Measurements from ENCODE around the gene MYOF. TPM values are rescaled to one million over a fixed set of nuclear protein-coding genes. Genes with fewer than 3 reads are reported as not detected.

MYOF gene
- total RNA-seq, 4 donors from 2014 or later = 4.1 to 10.3 (median 6.3) TPM

DNA sequence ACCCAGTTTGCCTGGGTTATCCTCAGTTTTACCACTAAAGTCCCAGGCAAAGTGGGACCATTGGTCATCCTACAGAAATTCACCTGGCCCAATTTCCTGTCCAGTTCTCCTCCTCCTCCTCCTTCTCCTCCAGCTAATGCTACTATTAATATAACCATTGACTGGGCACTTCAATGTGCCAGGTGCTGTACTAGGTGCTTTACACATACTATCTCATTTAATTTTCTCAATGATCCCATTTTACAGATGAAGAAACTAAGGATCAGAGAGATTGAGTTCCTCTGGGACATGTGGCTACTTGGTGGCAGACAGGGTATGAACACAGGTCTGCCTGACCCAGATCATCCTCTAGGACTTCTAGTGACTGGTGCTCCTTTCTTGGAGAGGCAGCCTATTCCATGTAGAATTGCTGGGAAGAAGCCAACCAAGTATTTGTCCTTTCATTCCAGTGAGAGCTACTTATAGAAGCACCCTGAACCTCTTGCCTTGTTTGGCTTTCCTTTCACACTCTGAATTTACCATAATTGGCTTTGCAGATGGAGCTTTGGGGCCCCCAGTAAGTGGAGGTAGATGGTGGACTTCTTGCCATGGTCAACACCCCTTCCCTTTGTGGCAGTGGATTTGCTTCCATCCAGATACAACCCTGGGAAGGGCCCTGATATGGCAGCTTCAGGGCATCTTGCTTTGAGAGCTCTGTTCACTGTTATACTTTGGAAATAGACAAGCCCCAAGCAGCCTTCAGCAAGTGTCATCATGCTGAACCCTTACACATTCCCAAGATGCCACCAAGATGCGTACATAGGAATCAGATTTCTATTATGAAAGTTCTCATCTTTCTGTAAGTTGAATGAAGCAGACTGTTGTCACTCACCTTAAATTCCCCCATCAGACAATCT lies 78.7 kb downstream of the MYOF start:
- no peaks in the 10 kb centered on the region for H3K36me3 ChIP-seq
- H3K27ac ChIP-seq = no peak overlapping the region
- ATAC-seq = no peak

GRCh38 chr10:93402192-93402591 lies 79.9 kb downstream of the MYOF start:
- Histone ChIP-seq H3K4me1 (no peaks in the 10 kb centered on the region), H3K9me3 (no peaks in the 10 kb centered on the region), H3K4me3 (no peak overlapping the region), H3K27me3 (no peaks in the 10 kb centered on the region), H3K36me3 (no peaks in the 10 kb centered on the region), H3K27ac (no peak overlapping the region)
- in situ Hi-C loops (cut with MboI; ENCODE audit: low sequenced_read_pairs in 4 of 4) = no loop called here
- intact Hi-C loops (cut with DNase I; ENCODE audit: low total_unique reads) = no loop called here
- TF ChIP-seq POLR2A (IDR thresholded peaks at IDR 0.05) (no peak), CTCF (IDR thresholded peaks at IDR 0.05 in 4 of 5, conservative IDR thresholded peaks at IDR 0.05 in 1 of 5) (no peak)
- DNase-seq (no peak), ATAC-seq (no peak)

More for the DNA sequence above, 78.7 kb downstream of the MYOF start:
- in situ Hi-C loops (cut with MboI; ENCODE audit: low sequenced_read_pairs in 4 of 4) = no loop called here
- Histone ChIP-seq H3K9me3 (no peaks in the 10 kb centered on the region), H3K4me1 (no peaks in the 10 kb centered on the region), H3K27me3 (no peaks in the 10 kb centered on the region), H3K4me3 (no peak overlapping the region)
- TF ChIP-seq CTCF (IDR thresholded peaks at IDR 0.05 in 4 of 5, conservative IDR thresholded peaks at IDR 0.05 in 1 of 5) (no peak), POLR2A (IDR thresholded peaks at IDR 0.05) (no peak)
- intact Hi-C loops (cut with DNase I; ENCODE audit: low total_unique reads) = no loop called here
- no peak for DNase-seq

DNA sequence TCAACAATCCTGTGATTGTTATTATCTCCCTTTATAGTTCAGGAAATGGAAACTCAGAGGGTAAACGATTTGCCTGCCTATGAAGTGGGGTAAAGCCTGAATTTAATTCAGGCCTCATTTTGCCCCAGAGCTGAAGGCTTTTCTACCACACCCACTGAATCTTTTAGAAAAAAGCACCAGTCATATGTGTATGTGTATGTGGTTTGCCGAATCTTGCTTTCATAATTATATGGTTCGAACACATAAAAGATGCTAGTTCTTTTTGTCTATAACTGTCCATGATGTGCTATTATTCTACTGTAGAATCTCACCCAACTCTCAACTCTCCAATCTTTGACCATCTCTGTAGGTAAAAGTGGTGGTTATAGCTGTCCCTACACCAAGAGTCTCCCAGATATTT lies 83.6 kb downstream of the MYOF start:
- intact Hi-C loops (cut with DNase I; ENCODE audit: low total_unique reads) (no loop called here), in situ Hi-C loops (cut with MboI; ENCODE audit: low sequenced_read_pairs in 4 of 4) (loop anchor here in 1 of 4 donors (25.0 kb wide), 1 partner anchor 289 kb away; no protein-coding TSS in a partner anchor)
- DNase-seq = no peak
- Histone ChIP-seq H3K4me1 (no peaks in the 10 kb centered on the region), H3K9me3 (no peaks in the 10 kb centered on the region), H3K4me3 (no peak overlapping the region), H3K27ac (no peak overlapping the region), H3K36me3 (no peaks in the 10 kb centered on the region), H3K27me3 (no peaks in the 10 kb centered on the region)
- TF ChIP-seq CTCF (IDR thresholded peaks at IDR 0.05 in 4 of 5, conservative IDR thresholded peaks at IDR 0.05 in 1 of 5) (no peak), POLR2A (IDR thresholded peaks at IDR 0.05) (no peak)
- no peak for ATAC-seq

DNA sequence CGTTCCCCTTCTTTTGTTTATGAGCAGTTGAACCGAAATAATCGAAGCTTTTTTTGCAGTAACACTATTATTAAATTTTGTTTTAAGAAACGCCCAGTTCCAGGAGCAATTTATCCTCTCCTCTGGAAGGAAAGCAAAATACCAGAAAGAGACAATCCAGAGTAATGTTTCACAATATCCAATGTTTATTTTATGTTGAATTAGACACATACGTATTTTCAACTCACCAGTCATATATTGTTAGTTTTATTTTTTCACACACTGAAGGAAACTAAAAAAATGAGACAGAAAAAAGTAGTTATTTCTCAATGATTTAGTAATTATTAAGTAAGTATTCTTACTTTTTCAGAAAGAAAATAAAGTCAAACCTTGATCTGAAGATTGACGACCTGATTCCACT lies 85.1 kb downstream of the MYOF start:
- intact Hi-C loops (cut with DNase I; ENCODE audit: low total_unique reads) = no loop called here
- TF ChIP-seq CTCF (IDR thresholded peaks at IDR 0.05 in 4 of 5, conservative IDR thresholded peaks at IDR 0.05 in 1 of 5) = no peak
- no peak for DNase-seq
- Histone ChIP-seq H3K27me3 (no peaks in the 10 kb centered on the region), H3K36me3 (no peaks in the 10 kb centered on the region), H3K9me3 (no peaks in the 10 kb centered on the region), H3K27ac (no peak overlapping the region), H3K4me3 (no peak overlapping the region), H3K4me1 (no peaks in the 10 kb centered on the region)
- no peak for ATAC-seq
- in situ Hi-C loops (cut with MboI; ENCODE audit: low sequenced_read_pairs in 4 of 4) = loop anchor here in 1 of 4 donors (25.0 kb wide), 1 partner anchor 290 kb away; no protein-coding TSS in a partner anchor
